Skeletal muscle cell (primary cell): ENCODE measurements around the gene MAG.

Experiments
- DNase-seq: peaks from one replicate; pipeline ENCODE4 v3.0.0-alpha.2; 2010; ENCODE audit warnings: low read depth
- H3K4me3 ChIP-seq: 2 replicates; pipeline ENCODE4 v1.5.1; 2011; ENCODE audit warnings: low read depth, mild to moderate bottlenecking, control low read depth, low read length, moderate library complexity

The MAG gene, protein sequence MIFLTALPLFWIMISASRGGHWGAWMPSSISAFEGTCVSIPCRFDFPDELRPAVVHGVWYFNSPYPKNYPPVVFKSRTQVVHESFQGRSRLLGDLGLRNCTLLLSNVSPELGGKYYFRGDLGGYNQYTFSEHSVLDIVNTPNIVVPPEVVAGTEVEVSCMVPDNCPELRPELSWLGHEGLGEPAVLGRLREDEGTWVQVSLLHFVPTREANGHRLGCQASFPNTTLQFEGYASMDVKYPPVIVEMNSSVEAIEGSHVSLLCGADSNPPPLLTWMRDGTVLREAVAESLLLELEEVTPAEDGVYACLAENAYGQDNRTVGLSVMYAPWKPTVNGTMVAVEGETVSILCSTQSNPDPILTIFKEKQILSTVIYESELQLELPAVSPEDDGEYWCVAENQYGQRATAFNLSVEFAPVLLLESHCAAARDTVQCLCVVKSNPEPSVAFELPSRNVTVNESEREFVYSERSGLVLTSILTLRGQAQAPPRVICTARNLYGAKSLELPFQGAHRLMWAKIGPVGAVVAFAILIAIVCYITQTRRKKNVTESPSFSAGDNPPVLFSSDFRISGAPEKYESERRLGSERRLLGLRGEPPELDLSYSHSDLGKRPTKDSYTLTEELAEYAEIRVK

DNA sequence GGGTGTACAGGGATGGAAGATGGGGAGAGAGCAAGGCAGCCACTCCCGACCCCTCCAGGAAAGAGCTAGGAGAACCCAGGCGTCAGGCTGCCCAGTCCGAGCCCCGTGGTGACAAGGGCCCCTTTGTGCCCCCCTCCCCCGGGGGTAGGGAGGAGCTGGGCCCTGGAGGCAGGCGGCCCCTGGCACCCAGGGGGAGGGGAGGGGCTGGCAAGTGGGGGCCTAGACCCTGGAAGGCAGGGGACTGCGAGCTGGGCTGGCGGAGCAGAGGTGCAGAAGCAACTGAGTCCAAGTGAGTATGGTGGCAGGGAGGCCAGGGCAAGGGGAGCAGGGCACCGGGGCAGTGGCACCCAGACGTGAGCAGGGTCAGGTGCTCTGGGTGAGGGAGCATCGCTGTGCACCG lies at the start of gene MAG:
Gene MAG, plus strand, starts transcription at position 246 of the 400 bp plus-strand sequence. CDS start 3,248 bp downstream, outside the sequence.
- H3K4me3 ChIP-seq: no peak within 1 kb of the TSS

DNA sequence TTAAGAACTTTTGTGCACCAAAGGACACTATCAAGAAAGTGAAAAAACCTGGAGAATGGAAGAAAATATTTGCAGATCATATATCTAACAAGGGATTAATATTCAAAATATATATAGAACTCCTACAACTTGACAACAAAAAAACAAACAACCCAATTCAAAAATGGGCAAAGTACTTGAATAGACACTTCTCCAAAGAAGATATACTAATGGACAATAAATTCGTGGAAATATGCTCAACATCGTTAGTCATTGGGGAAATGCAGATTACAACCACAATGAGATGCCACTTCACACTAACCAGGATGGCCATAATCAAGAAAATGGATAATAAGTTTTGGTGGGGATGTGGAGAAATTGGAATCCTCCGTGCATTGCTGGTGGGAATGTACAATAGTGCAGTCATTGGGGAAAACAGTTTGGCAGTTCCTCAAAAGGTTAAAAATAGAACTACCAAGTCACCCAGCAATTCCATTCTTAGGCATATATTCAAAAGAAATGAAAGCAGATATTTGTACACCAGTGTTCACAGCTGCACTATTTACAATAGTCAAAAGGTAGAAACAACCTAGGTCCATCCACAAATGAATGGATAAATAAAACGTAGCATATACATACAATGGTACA lies 45.4 kb upstream of the MAG start:
- no peak for DNase-seq
- no peak overlapping the region for H3K4me3 ChIP-seq

More for the DNA sequence above, at the start of gene MAG:
- DNase-seq: no peak

DNA sequence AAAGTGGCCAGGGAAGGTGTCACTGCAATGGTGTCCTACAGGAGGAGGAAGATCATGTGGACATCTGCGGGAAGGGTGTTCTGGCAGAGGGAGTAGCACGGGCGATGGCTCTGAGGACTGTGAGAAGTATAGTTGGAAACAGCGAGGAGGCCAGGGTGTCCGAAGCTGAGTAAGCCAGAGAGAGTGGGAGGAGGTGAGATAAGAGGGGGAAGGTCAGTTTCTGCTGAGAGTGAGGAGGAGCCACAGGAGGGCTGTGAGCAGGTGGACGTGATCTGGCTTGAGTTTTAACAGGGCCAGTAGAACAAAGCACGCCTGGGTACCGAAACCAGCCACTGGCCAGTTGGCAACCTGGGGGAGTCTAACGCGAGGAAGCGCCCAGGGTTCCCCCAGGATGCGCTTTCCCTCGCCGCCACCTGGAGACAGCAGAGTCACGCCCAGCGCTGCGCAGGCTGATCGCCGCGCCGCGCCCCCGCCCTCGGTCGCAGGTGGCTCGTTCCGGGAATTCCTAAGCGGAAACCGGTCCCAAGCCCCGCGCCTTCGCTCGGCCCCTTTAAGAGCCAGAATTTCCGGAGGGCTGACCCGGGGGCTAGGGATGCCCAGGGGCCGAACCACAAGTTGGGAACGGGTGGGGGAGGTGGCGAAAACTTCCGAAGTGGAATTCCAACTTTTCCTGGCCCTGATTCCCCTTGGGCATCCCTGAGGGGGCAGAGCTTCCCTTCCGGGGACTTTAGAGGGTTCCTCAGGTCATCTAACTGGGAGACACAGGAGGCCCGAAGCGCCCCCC lies 44.2 kb upstream of the MAG start:
- H3K4me3 ChIP-seq: no peak overlapping the region
- DNase-seq: no peak

DNA sequence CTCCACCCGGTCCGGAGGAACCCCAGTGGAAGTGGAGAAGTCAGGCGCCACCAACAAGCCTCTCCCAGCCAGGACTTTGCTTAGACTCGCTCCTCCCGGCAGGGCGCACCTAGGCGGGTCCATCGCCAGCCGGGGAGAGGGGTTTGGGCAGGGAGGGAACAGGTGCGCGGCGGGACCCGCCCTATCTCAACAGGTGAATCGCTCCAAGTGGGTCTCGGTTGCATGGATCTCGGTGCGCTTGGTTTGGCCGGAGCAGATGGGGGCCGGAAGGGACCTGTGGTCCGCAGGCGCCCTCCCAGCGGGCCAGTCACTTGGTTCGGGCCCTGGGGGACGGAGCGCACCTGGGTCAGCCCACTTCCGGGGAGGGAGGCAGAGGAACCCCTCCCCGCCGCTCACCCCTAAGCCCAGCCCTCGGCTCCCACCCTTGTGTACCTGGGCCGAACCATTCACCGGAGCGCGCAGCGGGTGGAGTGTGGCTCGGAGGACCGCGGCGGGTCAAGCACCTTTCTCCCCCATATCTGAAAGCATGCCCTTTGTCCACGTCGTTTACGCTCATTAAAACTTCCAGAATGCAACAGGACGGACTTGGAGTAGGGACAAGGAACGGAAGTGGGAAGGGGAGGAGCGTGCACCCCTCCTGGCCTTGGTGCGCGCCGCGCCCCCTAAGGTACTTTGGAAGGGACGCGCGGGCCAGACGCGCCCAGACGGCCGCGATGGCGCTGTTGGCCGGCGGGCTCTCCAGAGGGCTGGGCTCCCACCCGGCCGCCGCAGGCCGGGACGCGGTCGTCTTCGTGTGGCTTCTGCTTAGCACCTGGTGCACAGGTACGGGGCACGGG lies 43.4 kb upstream of the MAG start, which contains the start of gene LSR:
Gene LSR, plus strand, starts transcription at position 693 of the 836 bp plus-strand sequence. Its CDS starts 21 bp downstream, at position 714.
- no peak for DNase-seq
- no peak within 1 kb of the TSS for H3K4me3 ChIP-seq

DNA sequence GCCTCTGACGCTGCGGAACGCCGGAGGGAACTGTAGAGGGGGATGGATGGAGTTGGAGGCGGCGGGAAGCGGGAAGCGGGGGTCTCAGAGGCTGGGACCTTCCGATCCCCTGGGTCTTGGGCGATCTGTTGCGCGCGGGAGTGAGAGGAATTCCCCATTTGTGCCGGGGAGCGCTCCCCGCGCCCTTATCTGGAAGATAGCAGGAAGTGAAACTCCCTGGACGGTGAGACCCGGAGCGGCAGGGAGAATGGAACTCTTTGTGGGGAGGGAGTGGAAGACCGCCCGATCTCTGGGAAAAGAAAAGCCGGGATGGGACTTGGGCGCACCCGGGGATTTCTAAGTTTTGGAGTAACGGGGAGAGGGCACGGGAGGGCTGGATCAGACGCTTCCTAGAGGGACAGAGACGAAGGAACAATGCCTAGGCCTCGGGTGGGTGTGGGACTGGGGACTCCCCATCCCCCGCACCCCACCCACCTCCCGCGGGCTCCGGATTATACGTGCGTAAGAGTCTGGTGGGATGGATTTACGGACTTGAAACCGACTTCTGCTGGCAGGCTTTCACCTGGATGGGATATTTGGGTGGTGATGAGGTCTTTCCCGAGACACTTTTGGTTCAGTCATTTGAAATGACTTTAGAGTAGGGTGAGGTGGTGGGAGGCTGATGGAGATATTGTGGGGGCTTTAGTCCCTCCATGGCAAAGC lies 42.7 kb upstream of the MAG start:
- no peak for DNase-seq
- H3K4me3 ChIP-seq: no peak overlapping the region

DNA sequence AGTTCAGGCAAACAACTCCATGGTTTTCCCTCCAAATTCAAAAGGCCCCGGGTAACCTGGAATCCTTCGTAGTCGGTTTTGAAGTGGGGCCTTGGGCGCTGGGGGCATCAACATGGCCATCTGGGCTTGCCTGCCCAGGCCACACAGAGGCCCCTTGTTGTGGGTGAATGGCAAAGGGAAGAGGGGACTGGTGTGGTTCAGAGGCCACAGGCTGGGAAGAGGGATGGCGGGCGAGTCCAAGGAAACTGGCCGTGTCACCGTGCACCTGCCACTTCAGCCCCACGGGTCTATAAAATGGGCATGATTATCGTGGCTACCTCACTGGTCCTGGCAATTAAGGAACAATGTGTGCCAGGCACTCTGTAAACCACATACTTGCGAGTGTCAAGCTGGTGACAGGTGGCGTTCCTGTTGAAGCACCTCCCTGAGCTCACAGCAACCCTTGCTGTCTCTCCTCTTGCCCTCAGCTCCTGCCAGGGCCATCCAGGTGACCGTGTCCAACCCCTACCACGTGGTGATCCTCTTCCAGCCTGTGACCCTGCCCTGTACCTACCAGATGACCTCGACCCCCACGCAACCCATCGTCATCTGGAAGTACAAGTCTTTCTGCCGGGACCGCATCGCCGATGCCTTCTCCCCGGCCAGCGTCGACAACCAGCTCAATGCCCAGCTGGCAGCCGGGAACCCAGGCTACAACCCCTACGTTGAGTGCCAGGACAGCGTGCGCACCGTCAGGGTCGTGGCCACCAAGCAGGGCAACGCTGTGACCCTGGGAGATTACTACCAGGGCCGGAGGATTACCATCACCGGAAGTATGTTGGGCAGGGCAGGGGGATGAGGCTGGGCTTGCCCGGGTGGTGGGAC lies 41.9 kb upstream of the MAG start:
- DNase-seq: no peak
- H3K4me3 ChIP-seq: no peak overlapping the region

DNA sequence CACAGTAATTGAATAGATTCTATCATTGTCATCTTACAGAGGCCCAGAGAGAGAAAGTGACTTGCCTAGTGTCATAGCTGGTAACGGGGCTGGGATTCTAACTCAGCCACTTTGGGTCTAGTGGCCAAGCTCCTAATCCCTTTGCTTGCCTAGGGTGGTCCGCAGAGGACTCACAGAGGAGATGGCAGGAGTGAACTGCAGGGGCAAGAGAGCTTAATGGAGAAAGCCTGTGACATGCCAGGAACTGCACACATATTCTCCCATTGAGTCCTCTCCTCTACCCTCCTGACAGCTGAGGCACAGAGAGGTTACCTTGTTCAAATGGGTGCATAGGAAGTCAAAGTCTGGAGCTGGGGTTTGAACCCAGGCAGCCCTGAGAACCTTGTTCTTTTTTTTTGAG lies 40.5 kb upstream of the MAG start:
- H3K4me3 ChIP-seq: no peak overlapping the region
- no peak for DNase-seq

DNA sequence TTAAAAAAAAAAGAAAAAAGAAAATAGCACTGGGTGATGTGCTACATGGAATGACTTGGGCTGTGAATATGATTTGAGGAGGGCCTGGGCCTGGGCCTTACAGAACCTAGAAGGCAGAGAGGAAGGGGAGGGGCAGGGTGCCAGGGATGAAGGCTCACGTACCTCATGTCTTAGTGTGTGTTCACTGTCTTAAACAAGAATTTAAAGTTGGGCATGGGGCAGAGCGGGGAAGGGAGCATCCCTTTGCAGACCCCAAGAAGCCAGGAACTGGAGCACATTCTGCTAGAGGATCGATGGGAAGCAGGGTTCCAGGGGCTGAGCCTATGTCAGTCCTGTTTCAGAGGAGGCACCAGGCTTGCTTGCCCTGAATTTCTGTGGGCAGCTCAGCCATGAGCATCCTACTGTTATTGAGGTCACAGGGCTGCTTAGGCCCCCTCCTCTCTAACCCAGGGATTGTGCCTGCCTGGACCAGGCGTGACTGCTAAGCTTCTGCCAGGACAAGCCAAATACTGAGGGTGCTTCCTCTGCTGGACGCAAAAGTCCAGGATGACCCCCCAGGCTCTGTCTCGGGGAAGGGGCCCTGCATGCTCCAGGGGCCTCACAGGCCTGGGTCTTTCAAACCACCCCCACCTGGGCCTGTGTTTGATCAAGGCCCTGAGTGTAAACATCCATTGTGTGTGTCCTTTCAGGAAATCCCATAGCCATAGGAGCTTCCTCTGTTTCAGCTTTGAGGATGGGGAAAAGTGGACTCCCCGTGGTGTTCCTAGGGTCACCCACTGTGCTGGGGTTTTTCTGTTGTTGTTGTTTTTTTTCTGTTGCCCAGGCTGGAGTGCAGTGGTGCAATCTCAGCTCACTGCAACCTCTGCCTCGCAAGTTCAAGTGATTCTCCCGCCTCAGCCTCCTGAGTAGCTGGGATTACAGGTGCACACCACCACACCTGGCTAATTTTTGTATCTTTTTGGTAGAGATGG lies 38.4 kb upstream of the MAG start:
- H3K4me3 ChIP-seq: no peak overlapping the region
- no peak for DNase-seq

DNA sequence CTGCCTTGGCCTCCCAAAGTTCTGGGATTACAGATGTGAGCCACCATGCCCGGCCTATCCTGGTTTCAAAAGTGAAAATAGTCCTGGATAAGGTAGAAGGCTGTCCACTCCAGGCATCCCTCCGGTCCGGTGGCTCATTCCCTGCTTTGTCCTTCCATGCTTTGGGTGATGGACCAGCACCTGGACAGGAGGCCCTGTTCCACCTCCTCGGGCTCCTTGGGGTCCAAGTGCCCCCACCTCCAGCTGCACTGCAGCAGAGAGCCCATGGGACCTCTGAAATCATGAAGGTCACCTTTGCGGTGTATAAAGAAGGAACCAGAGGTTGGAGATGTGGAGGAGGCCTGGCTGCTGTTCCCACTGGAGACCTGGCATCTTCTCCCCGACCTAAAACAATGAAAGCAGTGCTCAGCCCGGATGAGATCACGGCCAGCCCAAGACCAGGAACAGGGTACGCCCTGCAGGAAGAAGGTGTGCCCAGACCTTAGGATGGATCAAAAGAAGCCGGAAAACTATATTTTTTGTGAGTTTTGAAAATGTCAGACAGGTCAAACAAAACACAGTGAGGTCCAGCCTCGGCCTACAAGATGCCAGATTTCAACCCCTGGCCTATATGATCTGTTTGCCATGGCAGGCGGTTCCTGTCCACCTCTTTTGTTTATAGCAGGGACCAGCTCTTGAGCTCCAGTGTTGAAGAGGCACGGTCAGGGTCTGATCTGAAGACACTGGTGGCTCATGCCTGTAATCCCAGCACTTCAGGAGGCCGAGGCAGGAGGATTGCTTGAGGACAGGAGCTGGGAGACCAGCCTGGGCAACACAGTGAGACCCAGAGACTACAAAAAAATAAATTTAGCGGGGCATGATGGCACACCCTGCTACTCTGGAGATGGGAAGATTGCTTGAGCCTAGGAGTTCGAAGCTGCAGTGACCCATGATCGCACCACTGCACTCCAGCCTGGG lies 37.3 kb upstream of the MAG start:
- DNase-seq: no peak
- no peak overlapping the region for H3K4me3 ChIP-seq

DNA sequence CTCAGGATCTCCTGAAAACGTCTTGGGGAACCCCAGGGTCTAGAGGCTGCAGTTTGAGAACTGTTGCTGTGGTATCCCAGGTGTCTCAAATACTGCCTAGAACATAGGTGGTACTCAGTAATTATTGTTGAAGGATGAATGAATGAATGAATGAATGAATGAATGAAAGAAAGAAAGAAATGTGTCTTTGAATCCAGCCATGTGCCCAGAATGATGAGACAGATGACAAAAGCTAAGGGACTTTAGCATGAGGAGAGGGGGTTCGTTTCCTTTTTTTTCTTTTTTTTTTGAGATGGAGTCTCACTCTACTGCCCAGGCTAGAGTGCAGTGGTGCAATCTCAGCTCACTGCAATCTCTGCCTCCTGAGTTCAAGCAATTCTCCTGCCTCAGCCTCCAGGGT lies 35.4 kb upstream of the MAG start:
- no peak overlapping the region for H3K4me3 ChIP-seq
- DNase-seq: no peak

DNA sequence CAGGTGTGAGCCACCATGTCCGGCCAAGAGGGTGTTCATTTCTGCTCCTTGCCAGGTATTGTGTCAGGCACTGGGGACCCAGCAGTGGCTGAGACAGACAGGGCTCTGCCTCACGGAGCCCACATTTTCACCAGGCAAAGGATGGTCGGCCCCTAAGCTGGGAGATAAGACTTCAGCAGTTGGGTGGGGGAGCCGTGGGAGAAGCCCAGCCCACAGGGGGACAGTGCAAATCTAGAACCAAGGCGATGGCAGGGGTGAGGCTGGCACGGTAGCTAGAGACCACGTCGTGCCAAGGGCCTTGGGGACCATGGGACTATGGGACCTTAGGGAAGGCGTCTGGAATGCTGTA lies 34.9 kb upstream of the MAG start:
- H3K4me3 ChIP-seq: no peak overlapping the region
- no peak for DNase-seq

DNA sequence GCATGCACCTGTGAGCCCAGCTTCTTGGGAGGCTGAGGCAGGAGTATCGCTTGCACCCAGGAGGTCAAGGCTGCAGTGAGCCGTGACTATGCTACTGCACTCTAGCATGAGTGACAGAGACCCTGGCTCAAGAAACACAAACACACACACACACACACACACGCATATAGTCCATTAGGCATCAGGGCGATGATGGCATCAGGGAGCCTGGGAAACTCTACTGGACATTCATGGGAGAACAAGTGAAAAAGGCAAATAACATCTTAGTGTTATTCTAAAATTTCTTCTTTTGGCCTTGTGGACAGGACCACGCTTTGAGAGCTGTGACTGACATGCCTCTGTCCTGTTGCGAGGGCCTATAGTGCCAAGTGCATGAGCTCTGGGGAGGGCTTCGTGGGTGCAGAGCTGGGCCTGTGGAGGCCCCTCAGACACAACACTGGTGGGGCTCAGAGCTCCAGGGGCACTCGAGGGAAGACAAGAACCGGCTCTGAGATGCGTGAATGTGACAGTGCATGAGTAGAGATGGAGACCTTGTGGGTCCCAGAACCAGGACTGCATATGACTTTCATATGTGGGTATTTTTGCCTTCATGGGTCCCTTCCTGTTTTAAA lies 31.2 kb upstream of the MAG start:
- no peak for DNase-seq
- H3K4me3 ChIP-seq: no peak overlapping the region

DNA sequence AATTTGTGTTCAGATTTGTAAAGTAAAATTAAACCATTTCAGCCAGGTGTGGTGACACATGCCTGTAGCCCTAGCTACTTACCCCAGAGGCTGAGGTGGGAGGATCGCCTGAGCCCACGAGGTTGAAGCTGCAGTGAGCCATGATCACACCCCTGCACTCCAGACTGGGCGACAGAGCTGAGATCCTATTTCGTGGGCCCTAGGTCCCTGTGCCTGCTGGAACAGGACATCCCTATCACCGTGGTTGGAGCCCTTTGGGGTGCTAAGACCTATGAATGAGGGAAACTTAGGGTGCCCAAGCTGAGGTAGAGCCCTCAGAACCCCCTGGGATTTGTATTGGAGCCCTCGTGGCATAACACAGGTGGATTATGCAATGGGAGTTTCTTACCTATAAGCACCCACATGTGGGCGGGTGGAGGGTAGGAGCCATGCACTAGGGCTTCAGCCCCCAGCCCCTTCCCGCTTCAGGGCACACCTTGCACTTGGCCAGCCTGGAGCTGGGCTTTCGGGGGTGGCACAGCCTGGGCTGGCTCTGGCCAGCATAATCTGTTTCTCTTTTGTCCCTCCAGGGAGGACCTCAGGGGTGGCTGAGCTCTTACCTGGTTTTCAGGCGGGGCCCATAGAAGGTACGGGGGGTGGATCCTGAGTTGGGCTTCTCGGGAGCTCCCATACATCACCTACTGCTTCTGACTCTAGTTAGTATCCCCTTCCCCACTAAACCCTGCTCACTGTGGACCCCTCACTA lies 30.4 kb upstream of the MAG start:
- H3K4me3 ChIP-seq: no peak overlapping the region
- no peak for DNase-seq

DNA sequence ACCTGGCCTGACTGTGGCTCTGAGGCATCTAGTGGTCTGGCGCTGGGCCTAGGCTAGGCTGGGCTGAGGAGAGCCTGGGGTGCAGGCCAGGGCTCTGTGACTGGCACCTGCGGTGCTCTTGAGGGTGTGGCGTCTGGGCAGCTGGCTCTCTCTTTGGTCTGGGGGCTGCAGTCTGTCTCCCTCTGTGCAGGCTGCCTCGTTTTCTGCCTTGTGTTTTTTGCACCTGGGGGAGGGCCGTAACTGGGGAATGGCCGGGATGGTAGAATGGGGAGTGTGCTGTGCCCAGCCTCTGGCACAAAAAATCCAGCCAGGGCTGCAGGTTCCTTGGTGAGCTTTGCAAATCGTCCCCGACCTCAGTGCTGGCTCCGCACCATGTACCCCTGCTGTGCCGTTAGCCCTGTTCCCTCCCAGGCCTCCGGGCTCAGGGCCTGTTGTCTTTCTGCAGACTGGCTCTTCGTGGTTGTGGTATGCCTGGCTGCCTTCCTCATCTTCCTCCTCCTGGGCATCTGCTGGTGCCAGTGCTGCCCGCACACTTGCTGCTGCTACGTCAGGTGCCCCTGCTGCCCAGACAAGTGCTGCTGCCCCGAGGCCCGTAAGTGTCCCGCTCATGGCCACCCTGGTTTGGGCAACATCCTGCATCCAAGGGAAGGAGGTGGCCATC lies 29.7 kb upstream of the MAG start:
- H3K4me3 ChIP-seq: no peak overlapping the region
- no peak for DNase-seq
